Measurements from ENCODE around the gene TUSC1.
"Not testable (repeated sequence)": the region's sequence is repeated elsewhere in the genome, so short reads cannot be mapped to it uniquely, and the experiment has no call there.

Gene TUSC1

GRCh38 chr9:25677301-25678146 lies 720 bp downstream of the TUSC1 start:
- peak overlapping the region; percentile 70 for H3K4me3 Mint-ChIP-seq
- H3K36me3 Mint-ChIP-seq (ENCODE audit: low read depth) = no peaks in the 10 kb centered on the region
- no peak overlapping the region for H3K27ac Mint-ChIP-seq
- H3K4me1 Mint-ChIP-seq (ENCODE audit: low read depth) = no peaks in the 10 kb centered on the region
- H3K9me3 Mint-ChIP-seq = no peaks in the 10 kb centered on the region
- intact Hi-C loops (cut with micrococcal nuclease) = no loop called here
- peaks cover 14% of the 10 kb centered on the region for H3K27me3 Mint-ChIP-seq

DNA sequence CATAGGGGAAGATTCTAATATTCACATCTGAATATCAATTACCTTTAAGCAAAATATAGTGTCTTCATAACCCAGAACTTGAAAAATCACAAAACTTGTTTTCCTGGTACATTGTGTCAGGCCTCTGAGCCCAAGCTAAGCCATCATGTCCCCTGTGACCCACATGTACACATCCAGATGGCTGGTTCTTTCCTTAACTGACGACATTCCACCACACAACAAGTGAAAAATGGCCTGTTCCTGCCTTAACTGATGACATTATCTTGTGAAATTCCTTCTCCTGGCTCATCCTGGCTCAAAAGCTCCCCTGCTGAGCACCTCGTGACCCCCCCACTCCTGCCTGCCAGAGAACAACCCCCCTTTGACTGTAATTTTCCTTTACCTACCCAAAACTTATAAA lies 2.4 kb downstream of the TUSC1 start:
- H3K4me1 Mint-ChIP-seq (ENCODE audit: low read depth); intact Hi-C loops (cut with micrococcal nuclease): not testable (repeated sequence)
- H3K27me3 Mint-ChIP-seq = peaks cover 14% of the 10 kb centered on the region

DNA sequence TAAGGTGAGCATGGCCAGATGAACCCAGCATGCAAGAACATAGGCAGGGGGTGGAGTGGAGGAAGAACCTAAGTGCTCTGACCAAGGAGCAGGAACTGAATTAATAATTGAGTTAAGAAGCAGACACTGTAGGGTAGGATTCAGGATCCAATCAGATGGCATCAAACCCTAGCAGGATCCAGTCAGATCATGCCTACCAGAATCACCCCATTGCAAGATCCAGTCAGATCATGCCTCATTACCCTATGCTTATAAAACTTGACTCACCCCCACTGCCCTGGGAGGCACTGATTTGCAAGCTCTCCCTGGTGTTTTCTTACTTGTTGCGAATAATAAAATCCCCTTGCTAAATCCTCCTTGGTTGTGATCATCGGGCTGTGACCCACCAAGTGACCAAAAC lies 19.7 kb downstream of the TUSC1 start:
- Mint-ChIP-seq H3K36me3 (ENCODE audit: low read depth) (no peaks in the 10 kb centered on the region), H3K4me3 (no peak overlapping the region), H3K27ac (no peak overlapping the region), H3K4me1 (ENCODE audit: low read depth) (no peaks in the 10 kb centered on the region), H3K27me3 (no peaks in the 10 kb centered on the region), H3K9me3 (peaks cover 8% of the 10 kb centered on the region)
- intact Hi-C loops (cut with micrococcal nuclease) = no loop called here

More for the DNA sequence above, 2.4 kb downstream of the TUSC1 start:
- not testable (repeated sequence) for H3K4me3 Mint-ChIP-seq; H3K36me3 Mint-ChIP-seq (ENCODE audit: low read depth); H3K9me3 Mint-ChIP-seq; H3K27ac Mint-ChIP-seq

GRCh38 chr9:25654417-25654816 lies 23.8 kb downstream of the TUSC1 start:
- H3K36me3 Mint-ChIP-seq (ENCODE audit: low read depth) = no peaks in the 10 kb centered on the region
- intact Hi-C loops (cut with micrococcal nuclease) = no loop called here
- no peaks in the 10 kb centered on the region for H3K4me1 Mint-ChIP-seq (ENCODE audit: low read depth)

DNA sequence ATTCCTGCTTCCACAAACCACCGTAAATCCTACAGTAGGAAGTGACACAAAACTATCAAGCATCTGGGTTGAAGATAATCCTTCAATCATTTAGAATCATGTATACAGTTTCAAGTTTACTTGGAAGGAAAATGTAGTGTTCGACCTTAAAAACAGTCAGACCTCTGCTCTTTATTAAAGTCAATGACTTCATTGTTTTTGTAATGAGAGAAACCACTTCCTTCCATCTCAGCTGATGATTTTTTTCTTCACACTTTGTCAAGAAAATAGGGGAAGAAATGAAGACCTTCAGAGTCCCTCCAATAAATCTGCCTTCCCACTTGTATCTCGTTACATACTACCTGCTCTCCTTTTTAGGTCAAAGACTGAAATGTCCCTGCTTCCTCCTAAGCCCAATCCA lies 30.1 kb downstream of the TUSC1 start:
- Mint-ChIP-seq H3K27me3 (no peaks in the 10 kb centered on the region), H3K9me3 (no peaks in the 10 kb centered on the region), H3K27ac (no peak overlapping the region), H3K36me3 (ENCODE audit: low read depth) (no peaks in the 10 kb centered on the region), H3K4me1 (ENCODE audit: low read depth) (no peaks in the 10 kb centered on the region), H3K4me3 (no peak overlapping the region)
- intact Hi-C loops (cut with micrococcal nuclease) = no loop called here

More at GRCh38 chr9:25654417-25654816, 23.8 kb downstream of the TUSC1 start:
- Mint-ChIP-seq H3K9me3 (peaks cover 8% of the 10 kb centered on the region), H3K27me3 (no peaks in the 10 kb centered on the region), H3K4me3 (no peak overlapping the region), H3K27ac (no peak overlapping the region)

DNA sequence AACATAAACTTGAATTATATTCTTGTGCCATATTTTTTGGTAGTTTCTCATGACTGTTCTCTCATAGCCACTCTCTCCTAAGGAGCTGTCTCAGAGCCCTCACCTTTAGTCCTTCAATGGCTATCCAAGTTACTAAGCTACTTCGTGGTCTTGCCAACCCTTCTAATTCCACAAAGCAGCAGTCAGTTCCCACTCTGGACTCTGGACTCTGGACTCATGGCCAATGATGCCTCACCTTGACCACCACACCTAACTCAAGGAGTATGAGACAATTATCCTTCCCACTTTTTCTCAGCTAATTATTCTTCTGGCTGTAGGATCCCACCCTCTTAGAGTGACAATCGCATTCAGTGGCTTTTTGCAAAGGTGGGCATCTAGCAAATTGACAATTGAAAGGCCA lies 42.2 kb downstream of the TUSC1 start:
- Mint-ChIP-seq H3K4me1 (ENCODE audit: low read depth) (no peaks in the 10 kb centered on the region), H3K9me3 (no peaks in the 10 kb centered on the region), H3K27me3 (no peaks in the 10 kb centered on the region), H3K27ac (no peak overlapping the region), H3K36me3 (ENCODE audit: low read depth) (no peaks in the 10 kb centered on the region), H3K4me3 (no peak overlapping the region)
- intact Hi-C loops (cut with micrococcal nuclease) = no loop called here

- H3K4me3 Mint-ChIP-seq = no peak overlapping the region
- no peaks in the 10 kb centered on the region for H3K36me3 Mint-ChIP-seq (ENCODE audit: low read depth)
- no peak overlapping the region for H3K27ac Mint-ChIP-seq
- H3K27me3 Mint-ChIP-seq = no peaks in the 10 kb centered on the region
- intact Hi-C loops (cut with micrococcal nuclease) = no loop called here
- peaks cover 11% of the 10 kb centered on the region for H3K9me3 Mint-ChIP-seq
- H3K4me1 Mint-ChIP-seq (ENCODE audit: low read depth) = no peaks in the 10 kb centered on the region
Measured at GRCh38 chr9:25629231-25629630, 49.0 kb downstream of the TUSC1 start.

Data from dendritic cell treated with granulocyte-macrophage colony-stimulating factor and Interleukin-4, amounts not matched to agents 40 ng/mL and 50 ng/mL, for 4 days (primary cell).